ENCODE measurements around the gene APOL4. TPM values are rescaled to one million over a fixed set of nuclear protein-coding genes. Genes with fewer than 3 reads are reported as not detected.

APOL4 gene
- total RNA-seq, 2 experiments from 2014 or later = not detected

DNA sequence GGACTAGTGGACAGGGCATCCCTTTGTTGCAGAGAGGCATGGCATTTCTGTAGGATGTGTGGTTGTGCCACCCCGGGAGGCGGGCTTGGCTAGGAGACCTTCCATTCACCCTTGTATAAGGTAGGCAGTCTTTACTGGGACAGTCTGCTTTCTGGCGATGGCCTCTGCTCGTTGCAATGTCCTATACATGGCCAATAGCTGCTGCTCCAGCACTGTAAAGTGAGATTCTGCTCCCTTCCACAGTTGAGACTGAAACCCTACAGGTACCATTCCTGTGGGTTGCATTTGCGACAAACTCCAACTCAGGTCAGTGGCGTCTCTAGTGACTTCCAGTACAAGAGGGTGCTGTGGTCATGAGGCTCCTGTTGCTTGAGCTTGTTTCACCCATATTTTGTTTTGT lies 20.7 kb downstream of the APOL4 start:
- H2AFZ ChIP-seq (ENCODE audit: low read length) = no peak overlapping the region
- H3K4me3 ChIP-seq (ENCODE audit: low read depth, low read length, poor library complexity, severe bottlenecking) = no peak overlapping the region
- H3K36me3 ChIP-seq (ENCODE audit: insufficient read depth, low read length) = no peaks in the 10 kb centered on the region
- H3K9me2 ChIP-seq (ENCODE audit: insufficient read depth, low read length) = no peaks in the 10 kb centered on the region
- no TSS peak for BruUV-seq (replicated peaks)
- H3K4me2 ChIP-seq (ENCODE audit: low read length) = no peak overlapping the region
- H4K20me1 ChIP-seq (ENCODE audit: insufficient read depth, low read length) = no peaks in the 10 kb centered on the region
- TF ChIP-seq, protein P1, sequence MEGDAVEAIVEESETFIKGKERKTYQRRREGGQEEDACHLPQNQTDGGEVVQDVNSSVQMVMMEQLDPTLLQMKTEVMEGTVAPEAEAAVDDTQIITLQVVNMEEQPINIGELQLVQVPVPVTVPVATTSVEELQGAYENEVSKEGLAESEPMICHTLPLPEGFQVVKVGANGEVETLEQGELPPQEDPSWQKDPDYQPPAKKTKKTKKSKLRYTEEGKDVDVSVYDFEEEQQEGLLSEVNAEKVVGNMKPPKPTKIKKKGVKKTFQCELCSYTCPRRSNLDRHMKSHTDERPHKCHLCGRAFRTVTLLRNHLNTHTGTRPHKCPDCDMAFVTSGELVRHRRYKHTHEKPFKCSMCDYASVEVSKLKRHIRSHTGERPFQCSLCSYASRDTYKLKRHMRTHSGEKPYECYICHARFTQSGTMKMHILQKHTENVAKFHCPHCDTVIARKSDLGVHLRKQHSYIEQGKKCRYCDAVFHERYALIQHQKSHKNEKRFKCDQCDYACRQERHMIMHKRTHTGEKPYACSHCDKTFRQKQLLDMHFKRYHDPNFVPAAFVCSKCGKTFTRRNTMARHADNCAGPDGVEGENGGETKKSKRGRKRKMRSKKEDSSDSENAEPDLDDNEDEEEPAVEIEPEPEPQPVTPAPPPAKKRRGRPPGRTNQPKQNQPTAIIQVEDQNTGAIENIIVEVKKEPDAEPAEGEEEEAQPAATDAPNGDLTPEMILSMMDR (conservative IDR thresholded peaks at IDR 0.05; ENCODE audit: low read length) = no peak
- no peak for TF ChIP-seq EZH2phosphoT487 (IDR thresholded peaks at IDR 0.05; ENCODE audit: borderline replicate concordance, low read depth, low read length)
- ChIA-PET CTCF (ENCODE audit: unreplicated experiment) (no interaction called here), POLR2A (no interaction called here)
- DNase-seq (ENCODE audit: low spot score) = no peak
- H3K4me1 ChIP-seq (ENCODE audit: insufficient read depth, low read length, poor library complexity, severe bottlenecking) = no peaks in the 10 kb centered on the region
- intact Hi-C loops (cut with micrococcal nuclease; ENCODE audit: unreplicated experiment) = loop anchor here (1.0 to 5.0 kb wide), 3 partner anchors 36 to 251 kb away; no protein-coding TSS in a partner anchor
- no peaks in the 10 kb centered on the region for H3K79me2 ChIP-seq (ENCODE audit: insufficient read depth, low read depth, low read length)
- H3K9me3 ChIP-seq (ENCODE audit: low read length) = no peaks in the 10 kb centered on the region
- H3K27ac ChIP-seq (ENCODE audit: low read depth, low read length, poor library complexity, severe bottlenecking) = no peak overlapping the region

DNA sequence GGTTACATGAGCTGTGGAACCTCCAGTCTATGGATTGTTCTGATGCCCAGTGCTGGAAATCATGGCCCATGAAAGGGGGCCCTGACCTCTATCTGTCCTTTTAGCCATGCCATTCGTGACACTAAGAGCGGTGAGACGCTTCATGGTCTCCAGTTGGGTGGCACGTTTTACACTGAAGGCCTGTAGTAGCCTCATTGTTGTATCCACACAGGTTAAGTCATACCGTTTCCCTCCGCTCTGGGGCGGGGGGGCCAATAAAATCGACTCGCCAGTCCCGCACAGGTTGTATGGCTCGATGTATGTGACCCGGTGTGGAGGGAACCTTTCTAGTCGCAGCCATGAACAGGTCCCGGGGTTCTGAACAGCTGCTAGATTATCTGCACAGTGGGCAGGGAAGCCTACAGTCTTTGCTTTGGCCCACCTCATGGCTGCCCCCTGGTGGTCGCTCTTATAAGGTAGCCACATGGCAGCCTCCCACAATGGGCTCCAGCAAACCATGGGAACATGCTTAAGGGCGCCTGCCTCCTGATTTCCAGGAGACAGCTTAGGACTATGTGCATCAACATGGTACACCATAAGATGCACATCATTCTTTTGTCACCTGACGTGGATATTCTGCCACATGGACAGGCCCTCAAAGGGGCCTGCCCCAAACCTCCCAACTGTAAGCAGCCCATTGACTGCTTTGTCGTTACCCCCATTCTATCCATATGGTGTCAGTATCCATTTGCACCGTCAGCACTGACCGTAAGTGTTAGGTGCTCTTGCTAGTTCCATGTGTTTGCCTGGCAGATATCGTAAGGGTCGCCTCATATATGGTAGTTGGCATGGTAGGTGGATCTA lies 21.4 kb downstream of the APOL4 start:
- no peak overlapping the region for H2AFZ ChIP-seq (ENCODE audit: low read length)

More for the DNA sequence above, 21.4 kb downstream of the APOL4 start:
- intact Hi-C loops (cut with micrococcal nuclease; ENCODE audit: unreplicated experiment) = loop anchor here (1.0 to 5.0 kb wide), 3 partner anchors 35 to 250 kb away; no protein-coding TSS in a partner anchor
- no peaks in the 10 kb centered on the region for H3K79me2 ChIP-seq (ENCODE audit: insufficient read depth, low read depth, low read length)
- no TSS peak for BruUV-seq (replicated peaks)
- no peak overlapping the region for H3K4me2 ChIP-seq (ENCODE audit: low read length)
- H3K9me2 ChIP-seq (ENCODE audit: insufficient read depth, low read length) = no peaks in the 10 kb centered on the region
- peak; percentile 73 for DNase-seq (ENCODE audit: low spot score)
- no peak overlapping the region for H3K4me3 ChIP-seq (ENCODE audit: low read depth, low read length, poor library complexity, severe bottlenecking)
- no peaks in the 10 kb centered on the region for H3K9me3 ChIP-seq (ENCODE audit: low read length)
- no peak overlapping the region for H3K27ac ChIP-seq (ENCODE audit: low read depth, low read length, poor library complexity, severe bottlenecking)
- ChIA-PET CTCF (ENCODE audit: unreplicated experiment) (interaction anchor here (0.6 to 0.9 kb wide), 2 partner anchors 20 to 35 kb away, joined by 3 to 4 read pairs; partner anchors contain the start of gene APOL3), POLR2A (no interaction called here)
- H3K4me1 ChIP-seq (ENCODE audit: insufficient read depth, low read length, poor library complexity, severe bottlenecking) = no peaks in the 10 kb centered on the region
- no peaks in the 10 kb centered on the region for H3K36me3 ChIP-seq (ENCODE audit: insufficient read depth, low read length)
- no peaks in the 10 kb centered on the region for H4K20me1 ChIP-seq (ENCODE audit: insufficient read depth, low read length)
- TF ChIP-seq, protein P1 (conservative IDR thresholded peaks at IDR 0.05; ENCODE audit: low read length) = peak; percentile 88
- TF ChIP-seq EZH2phosphoT487 (IDR thresholded peaks at IDR 0.05; ENCODE audit: borderline replicate concordance, low read depth, low read length) = no peak

All from OCI-LY7 (cell line).